HG02798 (cell line): ENCODE results near the gene TRAFD1.

Experiments used
- ATAC-seq: cut with Tn5 transposase; IDR thresholded peaks from one replicate; pipeline ENCODE4 v1.9.1; 2021; ENCODE audit warnings: mild to moderate bottlenecking; ENCODE audit not compliant: unreplicated experiment, poor library complexity

The TRAFD1 gene

DNA sequence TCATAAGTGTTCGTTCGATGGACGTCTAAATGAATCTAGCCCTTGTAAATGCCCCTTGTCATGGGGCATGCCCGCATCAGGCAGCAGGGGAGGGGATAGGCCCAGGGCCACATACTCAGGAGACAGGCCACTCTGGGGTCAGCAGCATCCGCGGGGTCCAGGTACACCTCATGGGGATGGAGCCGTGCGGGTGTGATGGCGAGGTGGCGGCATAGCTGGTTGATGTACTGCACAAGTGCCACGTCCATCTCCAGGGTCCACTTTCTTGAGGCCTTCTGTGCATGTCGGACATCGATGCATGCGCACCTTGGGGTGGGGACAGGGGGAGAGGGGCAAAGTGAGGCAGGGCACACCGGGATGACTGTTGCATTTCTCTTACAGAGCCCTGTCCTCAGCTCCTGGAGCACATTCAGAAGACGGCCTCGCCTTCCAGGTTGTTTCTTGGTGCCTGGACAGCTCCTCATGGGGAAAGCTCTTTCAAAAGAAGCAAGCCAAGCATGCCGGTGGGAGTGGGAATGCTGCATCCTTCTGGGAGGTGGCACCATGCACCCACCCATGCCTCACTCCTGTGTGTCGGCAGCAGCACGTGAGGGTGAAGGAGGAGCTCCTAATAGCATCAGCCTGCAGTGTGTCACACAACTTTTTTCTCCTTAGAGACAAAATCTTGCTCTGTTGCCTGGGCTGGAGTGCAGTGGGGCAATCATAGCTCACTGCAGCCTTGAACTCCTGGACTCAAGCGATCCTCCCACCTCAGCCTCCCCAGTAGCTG is 47.4 kb downstream of the TRAFD1 start:
- no peak for ATAC-seq

DNA sequence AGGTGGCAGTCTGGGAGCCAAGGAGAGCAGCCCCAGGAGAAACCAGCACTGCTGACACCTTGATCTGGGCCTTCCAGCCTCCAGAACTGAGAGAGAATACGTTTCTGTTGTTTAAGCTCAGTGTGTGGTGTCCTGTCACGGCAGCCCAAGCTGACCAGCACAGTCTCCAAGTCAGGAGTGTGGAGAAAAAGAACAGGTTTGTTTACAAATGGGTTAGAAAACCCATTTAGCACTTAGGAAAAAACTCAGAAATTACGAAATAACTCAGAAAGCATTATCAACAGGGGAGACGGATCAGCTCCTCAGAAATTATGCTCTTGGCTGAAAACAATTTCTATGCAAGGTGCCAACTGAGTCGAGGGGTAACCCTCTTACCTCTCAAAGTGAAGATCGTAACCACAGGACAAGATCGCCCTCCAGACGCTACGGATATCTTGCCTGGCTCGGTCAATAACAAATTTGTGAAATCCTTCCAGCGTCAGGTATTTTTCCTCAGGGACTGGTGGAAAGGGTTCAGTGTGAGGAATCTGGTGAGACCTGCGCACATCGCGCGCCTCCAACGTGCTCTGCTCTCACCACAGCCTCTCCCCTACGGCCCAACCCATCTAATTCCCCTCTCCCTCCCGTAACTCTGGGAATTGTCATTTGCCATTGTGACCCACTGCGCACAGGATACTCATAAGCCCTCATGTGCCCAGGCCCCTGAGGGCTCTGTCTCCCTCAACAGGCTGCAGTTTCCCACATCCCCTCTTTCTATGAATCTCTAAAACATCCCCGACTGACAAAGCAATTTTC is 50.2 kb downstream of the TRAFD1 start:
- ATAC-seq, result no peak

GRCh38 chr12:112176321-112177010 is 51.1 kb downstream of the TRAFD1 start:
- ATAC-seq, result no peak

- ATAC-seq, result no peak
Observed at GRCh38 chr12:112178796-112179195, 53.4 kb downstream of the TRAFD1 start.

GRCh38 chr12:112179341-112179740 is 54.0 kb downstream of the TRAFD1 start:
- ATAC-seq, result no peak

DNA sequence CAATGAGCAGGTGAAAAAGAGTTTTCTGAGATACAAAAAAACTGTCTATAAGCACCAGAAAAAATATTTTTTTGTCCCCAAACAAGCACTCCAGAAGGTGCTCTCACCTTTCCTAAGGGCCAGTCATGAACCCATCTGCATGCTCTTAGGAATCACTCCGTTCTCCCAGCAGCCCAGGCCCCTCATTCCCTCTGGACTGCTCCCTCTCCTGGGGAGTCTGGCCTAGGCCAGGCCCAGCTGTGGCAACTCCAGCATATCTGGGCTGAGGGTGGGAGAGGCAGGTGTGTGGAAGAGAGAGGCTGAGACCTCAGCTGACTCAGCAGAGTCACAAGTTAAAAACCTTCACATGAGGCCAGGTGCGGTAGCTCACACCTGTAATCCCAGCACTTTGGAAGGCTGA is 54.6 kb downstream of the TRAFD1 start:
- no peak for ATAC-seq

GRCh38 chr12:112180422-112180821 is 55.1 kb downstream of the TRAFD1 start:
- no peak for ATAC-seq

- ATAC-seq, result no peak
Observed at GRCh38 chr12:112182499-112182898, 57.1 kb downstream of the TRAFD1 start.

- ATAC-seq, result no peak
Observed at GRCh38 chr12:112183141-112184021, 58.0 kb downstream of the TRAFD1 start.

DNA sequence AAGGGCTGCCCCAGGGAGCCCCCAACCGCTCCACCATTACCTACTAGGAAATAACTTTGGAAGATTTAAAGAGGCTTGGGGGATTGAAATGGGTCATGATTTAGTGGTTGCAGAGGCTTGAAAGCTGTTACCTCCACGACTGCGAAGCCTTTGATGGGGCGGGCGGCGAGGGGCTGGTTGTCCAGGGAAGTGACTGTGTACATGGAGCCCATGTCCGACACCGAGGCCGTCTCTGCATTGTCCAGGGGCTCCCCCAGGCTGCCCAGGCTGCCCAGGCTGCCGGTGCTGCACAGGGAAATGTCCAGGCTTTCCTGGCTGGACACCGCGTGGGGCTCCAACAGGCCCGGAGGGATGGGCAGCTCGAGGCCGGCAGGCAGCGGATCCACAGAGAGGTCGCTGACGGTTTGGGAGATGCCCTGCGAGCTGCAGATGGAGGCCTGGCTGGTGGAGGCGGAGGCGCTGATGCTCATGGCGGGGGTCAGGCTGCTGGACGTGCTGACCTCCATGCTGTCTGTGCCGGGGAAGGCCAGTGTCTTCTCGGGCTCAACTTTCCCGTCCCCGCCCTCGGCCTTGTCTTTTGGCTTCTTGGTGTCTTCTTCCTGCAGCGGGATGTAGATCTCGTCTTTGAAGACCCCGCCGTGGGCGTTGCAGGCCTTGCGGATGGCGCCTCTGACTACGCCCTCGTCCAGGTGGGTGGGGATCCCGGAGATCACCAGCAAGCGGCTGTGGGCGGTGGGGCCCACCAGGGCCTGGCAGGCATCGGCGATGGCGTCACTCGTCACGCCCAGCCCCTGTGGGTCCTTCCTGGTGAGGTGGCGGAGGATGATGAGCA is 58.9 kb downstream of the TRAFD1 start:
- ATAC-seq, result no peak

DNA sequence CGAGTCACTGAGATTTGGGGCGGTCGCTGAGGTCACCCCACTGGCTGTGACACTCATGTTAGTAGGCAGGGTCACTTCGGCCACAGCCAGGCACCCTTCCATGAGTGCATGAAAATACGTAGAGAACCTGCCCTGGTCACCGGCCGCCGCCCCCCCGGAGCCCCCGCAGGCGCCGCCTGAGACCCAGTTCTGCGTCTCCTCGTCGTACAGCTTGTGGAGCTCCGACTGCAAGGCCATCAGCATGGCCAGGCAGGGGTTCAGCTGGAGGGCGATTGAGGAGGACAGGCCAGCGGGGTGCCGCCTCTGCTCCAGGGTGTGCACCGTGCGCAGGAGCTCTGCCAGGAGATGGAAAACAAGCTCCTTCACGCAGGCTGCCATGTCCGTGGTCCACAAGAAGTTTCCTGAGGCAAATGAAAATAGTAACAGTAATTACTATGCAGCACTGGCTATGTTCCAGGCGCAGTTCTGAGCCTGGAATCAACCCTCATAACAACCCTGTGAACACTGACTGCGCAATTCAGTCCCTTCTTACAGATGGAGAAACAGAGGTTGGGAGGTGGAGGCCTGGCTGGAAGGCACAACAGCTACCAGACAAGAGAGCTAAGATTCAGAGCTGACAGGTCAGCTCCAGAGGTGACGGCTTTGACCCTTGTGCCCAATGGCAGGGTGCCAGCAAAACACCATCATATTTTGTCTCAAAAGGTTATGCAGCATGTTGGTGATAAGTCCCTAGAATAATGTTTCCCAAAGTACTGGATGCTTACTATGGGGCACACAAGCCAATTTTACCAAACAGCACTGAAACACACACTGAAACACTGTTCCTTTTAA is 59.9 kb downstream of the TRAFD1 start:
- ATAC-seq, result no peak

GRCh38 chr12:112188130-112188830 is 62.9 kb downstream of the TRAFD1 start:
- ATAC-seq, result no peak

GRCh38 chr12:112190231-112191025 is 65.1 kb downstream of the TRAFD1 start:
- no peak for ATAC-seq

GRCh38 chr12:112191201-112191600 is 65.8 kb downstream of the TRAFD1 start:
- no peak for ATAC-seq

- no peak for ATAC-seq
Observed at GRCh38 chr12:112191840-112192321, 66.5 kb downstream of the TRAFD1 start.

DNA sequence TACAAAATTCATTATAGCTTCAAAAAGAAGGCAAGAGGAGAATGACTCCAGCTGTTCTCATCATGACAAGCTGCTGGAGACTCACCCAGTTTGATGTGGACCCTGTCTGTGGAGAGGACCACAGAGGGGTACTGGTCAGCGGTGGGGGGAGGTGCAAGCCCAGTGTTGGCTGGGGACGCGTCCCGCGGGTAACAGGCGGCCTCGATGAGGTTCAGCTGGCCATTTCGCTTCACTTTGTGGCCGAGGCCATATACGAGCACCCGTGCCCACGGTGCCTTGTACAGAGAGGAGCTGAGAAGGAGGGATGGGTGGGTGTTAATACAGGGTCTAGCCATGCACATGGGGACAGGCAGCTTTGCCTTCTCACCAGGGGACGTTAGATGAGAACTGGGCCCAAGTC is 67.1 kb downstream of the TRAFD1 start:
- ATAC-seq, result no peak
